ENCODE measurements around the gene PLEKHM3. TPM values are rescaled to one million over a fixed set of nuclear protein-coding genes. Genes with fewer than 3 reads are reported as not detected.

Gene PLEKHM3
- total and polyA plus RNA-seq, 2 of the 13 experiments (the other 11 are each of a cell fraction or from before 2014, with no cell fraction given), result 4.5 to 4.7 TPM

DNA sequence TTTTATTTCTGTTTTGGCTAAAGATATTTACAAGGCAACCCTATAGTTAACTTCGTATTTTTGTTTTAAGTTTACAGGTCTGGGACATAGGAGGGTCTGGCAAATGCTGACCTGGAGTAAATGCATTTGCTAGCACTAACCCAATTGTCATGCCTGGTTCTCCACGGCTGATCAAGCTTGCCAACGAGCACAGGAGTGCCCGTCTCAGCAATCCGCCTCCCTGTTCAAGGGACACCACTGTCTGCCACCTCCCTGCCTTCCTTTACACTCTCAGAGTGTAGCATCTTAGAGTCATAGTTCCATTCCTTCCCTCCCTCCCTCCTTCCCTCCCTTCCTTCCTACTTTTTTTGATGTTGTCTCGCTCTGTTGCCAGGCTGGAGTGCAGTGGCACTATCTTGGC is 104.6 kb downstream of the PLEKHM3 start (continued):
- TF ChIP-seq, protein P1, sequence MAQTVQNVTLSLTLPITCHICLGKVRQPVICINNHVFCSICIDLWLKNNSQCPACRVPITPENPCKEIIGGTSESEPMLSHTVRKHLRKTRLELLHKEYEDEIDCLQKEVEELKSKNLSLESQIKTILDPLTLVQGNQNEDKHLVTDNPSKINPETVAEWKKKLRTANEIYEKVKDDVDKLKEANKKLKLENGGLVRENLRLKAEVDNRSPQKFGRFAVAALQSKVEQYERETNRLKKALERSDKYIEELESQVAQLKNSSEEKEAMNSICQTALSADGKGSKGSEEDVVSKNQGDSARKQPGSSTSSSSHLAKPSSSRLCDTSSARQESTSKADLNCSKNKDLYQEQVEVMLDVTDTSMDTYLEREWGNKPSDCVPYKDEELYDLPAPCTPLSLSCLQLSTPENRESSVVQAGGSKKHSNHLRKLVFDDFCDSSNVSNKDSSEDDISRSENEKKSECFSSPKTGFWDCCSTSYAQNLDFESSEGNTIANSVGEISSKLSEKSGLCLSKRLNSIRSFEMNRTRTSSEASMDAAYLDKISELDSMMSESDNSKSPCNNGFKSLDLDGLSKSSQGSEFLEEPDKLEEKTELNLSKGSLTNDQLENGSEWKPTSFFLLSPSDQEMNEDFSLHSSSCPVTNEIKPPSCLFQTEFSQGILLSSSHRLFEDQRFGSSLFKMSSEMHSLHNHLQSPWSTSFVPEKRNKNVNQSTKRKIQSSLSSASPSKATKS (CRISPR knock-in tag; IDR thresholded peaks at IDR 0.05), result no peak
- TF ChIP-seq MAFF (IDR thresholded peaks at IDR 0.05; ENCODE audit: low read depth, low read length) (no peak), ZNF12 (CRISPR knock-in tag; IDR thresholded peaks at IDR 0.05) (no peak), ELF1 (CRISPR knock-in tag; IDR thresholded peaks at IDR 0.05) (no peak)

DNA sequence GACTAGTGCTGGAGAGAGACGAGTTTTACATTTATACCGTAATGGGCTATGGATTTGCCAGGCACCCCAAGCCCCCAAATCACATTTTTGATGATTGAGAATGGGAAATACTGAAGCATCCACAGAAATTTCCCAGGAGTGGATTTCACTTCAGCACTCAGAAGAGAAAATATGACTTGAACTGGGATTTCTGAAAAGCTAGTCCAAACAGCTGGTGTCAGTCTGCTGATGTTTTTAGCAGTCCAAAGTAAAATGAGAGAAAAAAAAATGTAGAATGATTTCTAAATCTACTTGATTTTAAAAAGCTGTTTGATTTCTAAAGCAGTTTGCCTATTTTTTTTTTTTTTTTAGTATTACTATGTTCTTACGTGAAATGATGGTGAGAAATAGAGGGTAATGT is 105.0 kb downstream of the PLEKHM3 start:
- Histone ChIP-seq H3K36me3 (replicated peaks in 1 of 2; ENCODE audit: control insufficient read depth in 1 of 2, insufficient read depth in 2 of 2, low read length in 2 of 2) (peaks cover 0 to 4% of the 10 kb centered on the region in 2 experiments; a peak in 2 of 5 replicates), H3K9me3 (ENCODE audit: low read length) (no peaks in the 10 kb centered on the region), H3K27ac (ENCODE audit: extremely low read length, insufficient read depth, low read length) (no peak overlapping the region), H3K4me3 (replicated peaks in 1 of 3; ENCODE audit: insufficient read depth in 1 of 3, low read depth in 2 of 3, low read length in 3 of 3) (no peak overlapping the region), H3K27me3 (ENCODE audit: control insufficient read depth in 1 of 2, insufficient read depth in 2 of 2, low read length in 2 of 2) (no peaks in the 10 kb centered on the region), H3K4me2 (ENCODE audit: low read depth, low read length) (no peak overlapping the region), H3K9ac (ENCODE audit: insufficient read depth, low read depth, low read length) (no peak overlapping the region), H3K4me1 (ENCODE audit: insufficient read depth, low read length) (peaks cover 20% of the 10 kb centered on the region), H3K79me2 (ENCODE audit: insufficient read depth, low read length) (no peaks in the 10 kb centered on the region), H2AFZ (ENCODE audit: low read length) (no peak overlapping the region), H4K20me1 (ENCODE audit: insufficient read depth, low read length) (no peaks in the 10 kb centered on the region)
- intact Hi-C loops (cut with micrococcal nuclease; ENCODE audit: unreplicated experiment) (no loop called here), in situ Hi-C loops (cut with HindIII; ENCODE audit: extremely low pct_ligation_motif_present, low pct_unique_long_range_greater_than_20kb) (no loop called here)
- 100% methylated on average over 3 of the region's 3 CpGs for WGBS (ENCODE audit: low lambda C conversion rate)
- no peak for FAIRE-seq
- CTCF ChIA-PET (ENCODE audit: low intra/inter-chr PET ratio, low total read pairs), result no interaction called here
- DNase-seq (ENCODE audit: low spot score), result no peak
- no peak for ATAC-seq
- BruUV-seq (replicated peaks), result no TSS peak
- POLR2A ChIA-PET, result no interaction called here
- no peak for TF ChIP-seq E2F2 (CRISPR knock-in tag; IDR thresholded peaks at IDR 0.05; ENCODE audit: borderline replicate concordance)
- no peak for TF ChIP-seq GMEB1 (CRISPR knock-in tag; IDR thresholded peaks at IDR 0.05; ENCODE audit: borderline replicate concordance)
- TF ChIP-seq ZNF180 (CRISPR knock-in tag; IDR thresholded peaks at IDR 0.05; ENCODE audit: borderline replicate concordance, low read depth), result no peak
- no peak for TF ChIP-seq ZFP62 (CRISPR knock-in tag; IDR thresholded peaks at IDR 0.05)
- TF ChIP-seq MEIS2 (CRISPR knock-in tag; IDR thresholded peaks at IDR 0.05), result no peak
- no peak for TF ChIP-seq SMYD3 (CRISPR knock-in tag; IDR thresholded peaks at IDR 0.05)
- TF ChIP-seq ZSCAN25 (CRISPR knock-in tag; IDR thresholded peaks at IDR 0.05), result no peak
- no peak for TF ChIP-seq HOXA9 (CRISPR knock-in tag; IDR thresholded peaks at IDR 0.05; ENCODE audit: borderline replicate concordance)
- TF ChIP-seq SP2 (CRISPR knock-in tag; IDR thresholded peaks at IDR 0.05), result no peak
- no peak for TF ChIP-seq ZNF205 (CRISPR knock-in tag; IDR thresholded peaks at IDR 0.05)
- no peak for TF ChIP-seq ZNF234 (CRISPR knock-in tag; conservative IDR thresholded peaks at IDR 0.05)
- TF ChIP-seq ELF1 (CRISPR knock-in tag; IDR thresholded peaks at IDR 0.05), result no peak
- TF ChIP-seq ZNF850 (CRISPR knock-in tag; conservative IDR thresholded peaks at IDR 0.05), result no peak
- TF ChIP-seq, protein P2, sequence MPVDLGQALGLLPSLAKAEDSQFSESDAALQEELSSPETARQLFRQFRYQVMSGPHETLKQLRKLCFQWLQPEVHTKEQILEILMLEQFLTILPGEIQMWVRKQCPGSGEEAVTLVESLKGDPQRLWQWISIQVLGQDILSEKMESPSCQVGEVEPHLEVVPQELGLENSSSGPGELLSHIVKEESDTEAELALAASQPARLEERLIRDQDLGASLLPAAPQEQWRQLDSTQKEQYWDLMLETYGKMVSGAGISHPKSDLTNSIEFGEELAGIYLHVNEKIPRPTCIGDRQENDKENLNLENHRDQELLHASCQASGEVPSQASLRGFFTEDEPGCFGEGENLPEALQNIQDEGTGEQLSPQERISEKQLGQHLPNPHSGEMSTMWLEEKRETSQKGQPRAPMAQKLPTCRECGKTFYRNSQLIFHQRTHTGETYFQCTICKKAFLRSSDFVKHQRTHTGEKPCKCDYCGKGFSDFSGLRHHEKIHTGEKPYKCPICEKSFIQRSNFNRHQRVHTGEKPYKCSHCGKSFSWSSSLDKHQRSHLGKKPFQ (CRISPR knock-in tag; IDR thresholded peaks at IDR 0.05; ENCODE audit: insufficient replicate concordance), result no peak
- no peak for TF ChIP-seq ZNF619 (CRISPR knock-in tag; IDR thresholded peaks at IDR 0.05)
- no peak for TF ChIP-seq IKZF1 (IDR thresholded peaks at IDR 0.05)

Measured in HepG2 (cell line).